HG02973 (cell line): Measurements from ENCODE around the gene EIPR1.

ENCODE experiments used
- ATAC-seq: cut with Tn5 transposase; IDR thresholded peaks from one replicate; pipeline ENCODE4 v1.9.1; 2021; ENCODE audit warnings: moderate library complexity; ENCODE audit not compliant: unreplicated experiment

The EIPR1 gene

DNA sequence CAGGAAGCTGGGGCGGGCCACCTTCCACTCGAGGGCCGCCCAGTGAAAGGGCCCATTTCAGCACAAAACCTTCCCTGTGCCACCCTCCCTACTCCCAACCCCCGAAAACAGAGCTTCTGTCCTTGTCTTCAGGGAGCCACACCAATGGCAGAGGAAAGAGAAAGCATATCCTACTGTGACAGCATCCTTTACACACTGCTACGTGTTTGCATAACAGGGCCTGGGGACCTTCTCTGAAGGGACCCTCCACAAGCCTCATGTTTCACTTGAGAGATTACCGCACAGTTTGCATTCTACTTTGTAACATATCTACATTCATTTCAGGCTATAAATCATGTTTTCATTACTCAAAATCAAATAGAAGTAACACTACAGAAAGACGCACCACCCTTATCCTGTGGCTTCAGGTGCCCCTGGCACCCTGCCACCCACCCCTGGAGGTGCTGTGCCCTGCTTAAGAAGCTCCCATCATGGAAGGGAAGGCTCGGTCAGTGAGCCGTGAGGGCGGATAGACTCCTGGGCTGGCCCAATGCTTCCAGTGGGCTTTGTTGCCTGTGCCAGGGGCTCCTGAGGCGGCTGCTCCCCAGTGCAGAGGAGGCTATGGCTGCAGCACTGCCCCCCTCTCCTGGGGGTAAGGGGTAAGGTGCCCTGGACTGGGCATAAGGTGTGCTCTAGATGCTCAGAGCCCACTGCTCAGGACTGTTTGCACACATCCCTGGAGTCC, 52.0 kb downstream of the EIPR1 start:
- no peak for ATAC-seq

DNA sequence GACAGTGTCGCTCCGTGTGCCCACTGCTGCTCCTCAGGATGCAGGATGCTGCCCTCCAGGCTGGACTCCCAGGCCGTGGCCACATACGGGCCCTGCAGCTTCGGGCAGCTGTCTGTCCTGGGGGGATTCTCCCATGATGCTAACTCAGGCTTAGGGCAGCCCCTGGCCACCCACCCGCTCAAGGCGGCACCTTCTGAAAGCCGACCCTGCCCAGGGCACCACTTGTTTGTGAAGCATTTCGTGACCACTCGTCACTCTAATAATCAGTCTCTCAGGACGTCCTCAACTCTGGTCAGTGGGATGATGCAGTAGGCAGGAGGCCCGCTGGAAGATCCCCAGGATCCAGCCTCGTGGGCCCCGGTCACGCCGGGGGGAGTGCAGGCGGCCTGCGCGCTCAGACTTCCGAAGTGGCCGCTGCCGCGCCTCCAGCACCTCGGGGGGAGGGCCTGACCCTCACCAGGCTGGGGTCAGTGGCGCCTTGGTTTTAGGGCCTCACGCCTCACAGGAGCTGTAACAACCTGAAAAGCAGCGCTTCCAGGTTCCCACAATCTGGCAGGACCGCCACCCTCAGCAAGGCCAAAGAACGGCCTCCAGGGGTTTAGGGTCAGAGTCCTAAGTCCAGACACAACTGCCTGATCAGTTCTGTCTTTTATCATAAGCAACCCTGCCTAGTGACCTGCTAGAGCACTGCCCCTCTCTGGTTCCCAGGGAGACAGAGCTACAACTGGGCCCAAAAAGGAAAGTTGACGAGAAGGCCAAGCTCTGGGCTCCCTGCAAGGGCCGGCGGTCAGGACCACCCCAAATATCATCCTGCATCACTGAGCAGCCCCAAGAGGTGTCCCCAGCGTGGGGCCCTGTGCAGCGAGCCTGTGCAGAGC, 53.0 kb downstream of the EIPR1 start:
- no peak for ATAC-seq

DNA sequence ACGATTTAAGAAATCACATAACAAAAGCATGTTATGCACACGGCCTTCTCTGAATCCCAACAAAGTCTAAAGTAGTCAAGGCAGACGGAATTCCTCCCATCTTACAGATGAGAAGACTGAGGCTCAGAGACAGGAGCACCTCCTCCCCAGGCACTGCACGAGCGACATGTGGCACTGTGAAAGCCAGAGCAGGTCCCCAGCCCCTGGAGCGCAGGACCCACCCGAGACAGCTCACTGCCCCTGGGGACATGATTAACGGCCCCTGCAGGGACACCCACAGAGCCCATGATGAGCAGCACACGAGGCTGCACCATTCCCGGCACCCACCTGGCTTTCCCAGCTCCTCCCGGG, 53.6 kb downstream of the EIPR1 start:
- ATAC-seq = no peak

DNA sequence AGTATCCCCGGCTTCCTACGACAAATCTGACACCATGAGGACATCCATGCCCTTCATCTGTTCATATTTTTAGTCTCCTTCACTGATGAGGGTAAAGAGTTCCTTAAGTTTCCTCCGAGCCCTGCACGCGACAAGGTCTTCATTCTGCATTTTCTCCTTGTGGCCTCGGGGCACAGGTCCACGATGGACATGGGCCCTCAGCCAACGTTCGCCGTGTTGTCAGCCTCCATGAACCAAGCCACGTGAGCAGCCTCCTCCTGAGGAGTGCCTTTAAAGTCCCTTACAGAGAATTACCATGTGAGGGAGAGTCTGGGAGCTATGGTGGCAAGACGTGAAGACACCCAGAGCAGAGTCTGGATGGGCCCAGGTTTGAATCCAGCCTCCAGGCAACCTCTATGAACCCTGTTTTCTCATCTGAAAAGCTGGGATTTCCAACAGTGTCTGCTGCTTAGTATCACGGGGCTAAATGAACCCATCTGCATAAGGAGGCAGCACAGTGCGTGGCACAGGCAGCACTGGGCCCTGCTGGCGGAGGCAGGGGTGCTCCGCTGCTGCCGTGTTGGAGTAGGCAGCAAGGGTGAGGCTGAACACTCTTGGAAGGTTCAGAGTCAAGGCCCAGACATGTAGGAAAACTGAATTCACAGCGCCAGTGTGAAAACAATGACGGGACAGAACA, 54.1 kb downstream of the EIPR1 start:
- ATAC-seq = no peak

DNA sequence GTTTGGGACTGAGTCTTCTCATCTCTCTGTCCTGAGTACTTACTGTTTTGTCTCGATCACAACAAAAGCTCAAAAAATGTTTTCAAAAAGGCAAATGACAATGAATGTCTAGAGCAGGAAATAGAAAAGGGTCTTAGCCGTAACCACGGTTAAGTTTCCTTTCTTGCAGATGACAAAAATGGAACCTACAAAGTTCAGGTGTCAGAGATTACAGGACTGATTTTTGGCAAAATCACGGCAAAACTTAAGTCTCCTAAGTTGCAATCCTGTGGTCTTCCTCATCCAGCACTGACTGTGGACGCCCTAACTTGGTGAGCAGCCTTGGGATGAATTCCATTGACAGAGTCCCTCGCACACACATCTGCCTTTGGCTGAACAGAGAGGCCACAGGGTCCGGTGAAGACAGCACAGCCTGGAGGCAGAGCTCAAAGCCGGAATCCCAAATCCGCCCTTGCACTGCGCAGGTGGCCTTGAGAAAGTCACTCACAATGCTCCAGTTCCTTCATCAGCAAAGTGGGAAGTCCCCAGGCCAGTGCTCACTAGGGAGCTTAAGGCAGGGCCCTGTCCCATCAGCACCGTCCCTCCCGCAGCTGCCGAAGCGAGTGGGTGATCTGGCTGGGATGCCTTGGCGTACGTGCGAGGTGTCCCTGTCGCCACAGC, 55.2 kb downstream of the EIPR1 start:
- no peak for ATAC-seq

DNA sequence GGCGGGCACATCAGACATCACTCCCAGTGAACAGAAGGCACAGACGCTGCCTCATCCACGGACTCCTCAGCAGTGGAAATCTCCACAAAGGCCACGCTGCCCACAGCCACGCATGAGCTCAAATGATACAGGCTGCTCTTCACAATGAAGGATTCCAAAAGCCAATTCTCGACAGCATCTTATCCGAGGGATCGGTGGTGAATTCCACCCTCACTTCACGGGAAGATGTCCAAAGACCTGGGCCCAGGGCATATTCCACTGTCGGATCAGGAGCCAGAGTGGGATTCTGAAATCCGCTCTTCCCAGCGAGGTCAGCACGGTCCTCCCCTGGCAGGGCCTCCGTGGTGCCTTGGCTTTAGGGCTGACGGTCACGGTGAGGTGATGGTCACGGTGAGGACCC, 55.8 kb downstream of the EIPR1 start:
- ATAC-seq = no peak

DNA sequence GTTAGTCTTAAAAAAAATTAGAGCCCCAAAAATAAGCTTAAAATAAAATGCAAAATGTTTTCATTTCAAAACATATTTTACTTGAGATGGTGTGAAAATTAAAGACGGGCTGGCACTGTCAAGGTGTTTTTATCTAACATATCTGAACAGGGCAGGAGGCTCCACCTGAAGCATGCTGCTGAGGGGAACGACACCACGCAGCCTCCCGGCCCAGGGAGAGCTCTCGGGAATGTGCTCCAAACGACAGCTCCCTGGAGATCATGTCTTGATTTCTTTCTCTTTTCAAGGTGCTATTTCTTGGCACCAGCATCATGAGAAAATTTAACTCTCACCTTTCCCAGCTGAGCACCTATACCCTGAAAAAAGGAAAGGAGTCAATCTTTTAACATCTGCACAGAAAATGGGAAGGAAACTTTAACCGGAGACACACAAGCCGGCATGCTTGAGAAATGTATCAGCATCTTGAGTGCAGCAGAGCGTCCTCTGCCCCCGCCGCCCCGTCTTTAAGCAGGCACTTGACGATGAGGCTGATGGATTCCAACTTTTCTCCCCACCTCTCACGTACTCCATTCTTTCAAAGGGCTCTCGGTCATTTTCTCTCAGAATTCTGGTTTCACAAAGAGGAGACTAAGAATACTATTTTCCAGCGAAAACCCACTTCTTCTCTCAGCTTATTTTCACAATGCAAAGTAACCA, 56.6 kb downstream of the EIPR1 start:
- ATAC-seq = no peak

DNA sequence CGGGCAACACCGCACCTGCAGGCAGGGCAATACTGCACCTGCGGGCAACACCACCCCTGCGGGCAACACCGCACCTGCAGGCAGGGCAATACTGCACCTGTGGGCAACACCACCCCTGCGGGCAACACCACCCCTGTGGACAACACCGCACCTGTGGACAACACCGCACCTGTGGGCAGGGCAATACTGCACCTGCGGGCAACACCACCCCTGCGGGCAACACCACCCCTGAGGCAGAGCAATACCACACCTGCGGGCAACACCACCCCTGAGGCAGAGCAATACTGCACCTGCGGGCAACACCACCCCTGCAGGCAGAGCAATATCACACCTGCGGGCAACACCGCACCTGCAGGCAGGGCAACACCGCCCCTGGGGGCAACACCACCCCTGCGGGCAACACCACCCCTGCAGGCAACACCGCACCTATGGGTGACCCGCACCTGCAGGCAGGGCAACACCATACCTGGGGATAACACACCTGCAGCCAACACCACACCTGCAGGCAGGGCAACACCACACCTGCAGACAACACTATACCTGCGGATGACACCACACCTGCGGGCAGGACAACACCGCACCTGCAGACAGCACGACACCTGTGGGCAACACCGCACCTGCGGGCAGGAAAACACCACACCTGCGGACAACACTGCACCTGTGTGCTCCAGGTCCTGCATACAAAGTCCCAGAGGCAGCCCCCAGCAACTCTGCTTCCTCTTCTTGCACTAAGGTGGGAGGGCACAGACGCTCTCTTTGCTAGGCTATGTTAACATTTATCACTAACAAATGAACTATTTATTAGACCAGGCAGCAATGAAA, 57.7 kb downstream of the EIPR1 start:
- ATAC-seq = no peak

DNA sequence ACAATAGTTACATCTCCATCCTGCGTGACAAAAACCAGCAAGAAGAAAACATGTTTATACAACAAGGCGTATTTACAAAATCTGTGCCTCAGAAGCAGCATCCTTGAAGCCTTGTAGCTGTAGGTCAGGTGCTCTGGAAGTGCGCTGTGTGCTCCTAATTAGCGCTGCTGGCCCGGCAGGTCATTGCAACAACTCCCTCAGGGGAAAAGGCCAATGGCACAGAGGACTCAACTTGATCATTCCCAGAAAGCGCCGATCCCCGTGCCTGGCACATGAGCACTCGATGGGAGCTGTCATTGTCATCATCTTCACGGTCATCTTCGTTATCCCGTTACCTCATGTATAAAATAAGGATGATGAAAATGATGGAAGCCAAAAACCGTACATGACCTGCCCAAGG, 58.5 kb downstream of the EIPR1 start:
- no peak for ATAC-seq

DNA sequence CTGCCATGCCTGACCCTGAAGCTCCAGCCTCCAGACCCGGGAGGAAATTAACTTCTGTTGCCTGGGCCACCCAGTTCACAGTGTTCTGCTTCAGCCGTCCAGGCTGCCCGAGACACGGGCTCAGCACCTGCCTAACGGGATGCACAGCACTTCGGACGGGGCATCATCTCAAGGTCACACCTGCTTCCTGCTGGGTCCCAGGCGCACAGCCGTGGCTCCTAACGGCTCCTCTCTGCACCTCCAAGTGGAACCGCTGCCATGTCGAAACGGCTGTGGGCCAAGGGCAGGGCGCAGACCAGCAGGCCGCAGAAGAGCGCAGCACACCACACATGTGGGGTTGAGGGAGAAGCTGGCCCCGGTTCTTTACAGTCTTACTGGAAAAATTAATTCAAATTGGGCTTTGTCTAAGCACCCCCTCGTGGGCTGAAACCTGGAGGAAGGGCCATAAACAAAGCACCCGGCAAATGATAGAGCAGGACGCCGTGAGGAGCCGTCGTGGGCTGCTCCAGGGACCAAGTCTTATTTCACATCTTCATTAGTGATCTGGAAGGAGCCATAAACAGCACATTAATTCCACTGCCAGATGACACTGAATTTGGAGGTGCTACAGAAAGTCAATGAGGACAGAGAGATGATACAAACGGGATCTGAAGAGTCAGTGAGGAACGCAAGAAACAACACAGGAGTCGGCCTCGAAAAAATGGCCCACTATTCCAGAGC, 59.6 kb downstream of the EIPR1 start:
- ATAC-seq = no peak

DNA sequence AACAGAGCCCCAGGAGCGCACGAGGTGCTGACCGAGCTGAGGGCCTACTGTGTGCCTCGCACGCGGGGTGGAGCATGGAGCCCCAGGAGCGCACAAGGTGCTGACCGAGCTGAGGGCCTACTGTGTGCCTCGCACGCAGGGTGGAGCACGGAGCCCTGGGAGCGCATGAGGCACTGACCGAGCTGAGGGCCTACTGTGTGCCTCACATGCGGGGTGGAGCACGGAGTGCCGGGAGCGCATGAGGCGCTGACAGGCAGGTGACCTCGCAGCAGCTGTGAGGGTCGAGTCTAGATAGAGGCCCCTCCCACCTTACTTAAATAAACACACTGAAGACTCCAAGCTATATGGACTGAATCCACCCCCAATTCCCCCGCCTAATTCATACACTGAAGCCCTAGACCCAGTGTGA, 60.3 kb downstream of the EIPR1 start:
- ATAC-seq = no peak

DNA sequence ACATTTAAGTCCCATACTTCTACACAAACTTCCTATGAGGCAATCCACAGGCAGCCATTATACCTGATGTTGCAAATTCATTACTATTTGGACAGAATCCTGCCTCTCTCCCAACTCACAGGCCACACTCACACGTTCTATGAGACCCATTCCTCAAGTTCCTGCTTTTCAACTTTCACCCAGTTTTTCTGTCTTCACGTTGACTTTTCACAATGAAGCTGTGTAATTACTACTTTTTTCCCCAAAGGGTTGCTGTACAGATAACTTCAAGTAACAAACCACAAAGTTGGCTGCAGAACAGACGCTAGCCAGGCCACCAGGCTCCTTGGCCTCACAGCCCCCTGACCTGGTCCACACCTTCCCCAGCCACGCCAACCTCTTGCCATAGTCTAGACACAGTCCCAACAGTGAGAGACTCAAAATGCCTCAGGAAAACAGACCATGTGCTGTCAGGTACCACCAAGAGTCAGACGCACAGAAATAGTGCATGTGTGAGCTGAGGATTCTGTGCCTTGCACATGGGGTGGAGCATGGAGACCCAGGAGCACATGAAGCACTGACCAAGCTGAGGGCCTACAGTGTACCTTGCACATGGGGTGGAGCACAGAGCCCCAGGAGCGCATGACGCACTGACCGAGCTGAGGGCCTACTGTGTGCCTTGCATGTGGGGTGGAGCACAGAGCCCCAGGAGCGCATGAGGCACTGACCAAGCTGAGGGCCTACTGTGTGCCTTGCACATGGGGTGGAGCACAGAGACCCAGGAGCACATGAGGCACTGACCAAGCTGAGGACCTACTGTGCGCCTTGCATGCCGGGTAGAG, 61.0 kb downstream of the EIPR1 start:
- no peak for ATAC-seq

DNA sequence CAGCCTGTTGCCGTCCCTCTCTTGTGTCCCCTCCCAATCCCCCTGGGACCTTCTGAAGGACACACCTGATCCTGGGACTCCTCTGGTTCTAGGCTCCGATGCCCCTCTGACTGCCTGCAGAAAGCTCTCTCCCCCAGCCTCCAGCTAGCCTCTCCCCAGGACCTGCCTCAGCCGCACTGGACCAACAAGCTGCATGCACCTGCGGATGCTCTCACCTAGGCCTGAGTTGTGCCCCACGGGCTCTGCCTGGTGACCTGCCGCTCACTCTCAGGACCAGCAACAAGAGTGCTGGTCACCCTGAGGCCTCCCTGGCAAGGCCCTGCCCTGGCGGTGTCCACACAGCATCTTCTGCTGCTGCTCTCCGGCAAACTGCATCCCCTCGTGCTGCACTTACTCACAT, 63.0 kb downstream of the EIPR1 start:
- ATAC-seq = no peak

DNA sequence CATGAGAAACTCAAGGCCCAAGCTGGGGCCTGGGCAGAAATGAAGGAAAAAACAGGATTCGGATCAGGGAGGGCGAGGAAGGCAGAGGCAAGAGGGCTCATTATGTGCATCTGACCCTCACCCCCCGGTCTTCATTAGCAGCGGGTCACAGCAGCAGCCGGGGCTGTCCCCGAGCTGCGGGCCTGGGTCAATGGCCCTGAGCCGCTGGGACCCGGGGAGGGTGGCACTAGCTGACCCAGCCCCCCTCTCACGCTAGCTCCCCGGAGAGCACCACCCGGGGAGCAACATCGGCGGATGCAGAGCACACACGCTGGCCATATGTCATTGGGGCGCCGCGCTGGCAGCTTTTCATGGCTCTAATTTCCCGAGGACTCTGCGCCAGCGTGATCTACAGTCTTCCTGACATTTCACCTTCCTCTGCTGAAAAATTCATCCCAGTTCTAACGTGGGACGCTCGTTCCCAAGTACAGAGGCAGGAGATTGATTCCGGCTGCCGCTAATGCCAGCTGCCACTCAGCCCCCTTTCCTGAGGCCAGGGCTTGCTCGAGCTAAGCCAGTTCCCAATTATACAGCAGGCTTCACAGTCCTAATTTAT, 63.7 kb downstream of the EIPR1 start:
- no peak for ATAC-seq

DNA sequence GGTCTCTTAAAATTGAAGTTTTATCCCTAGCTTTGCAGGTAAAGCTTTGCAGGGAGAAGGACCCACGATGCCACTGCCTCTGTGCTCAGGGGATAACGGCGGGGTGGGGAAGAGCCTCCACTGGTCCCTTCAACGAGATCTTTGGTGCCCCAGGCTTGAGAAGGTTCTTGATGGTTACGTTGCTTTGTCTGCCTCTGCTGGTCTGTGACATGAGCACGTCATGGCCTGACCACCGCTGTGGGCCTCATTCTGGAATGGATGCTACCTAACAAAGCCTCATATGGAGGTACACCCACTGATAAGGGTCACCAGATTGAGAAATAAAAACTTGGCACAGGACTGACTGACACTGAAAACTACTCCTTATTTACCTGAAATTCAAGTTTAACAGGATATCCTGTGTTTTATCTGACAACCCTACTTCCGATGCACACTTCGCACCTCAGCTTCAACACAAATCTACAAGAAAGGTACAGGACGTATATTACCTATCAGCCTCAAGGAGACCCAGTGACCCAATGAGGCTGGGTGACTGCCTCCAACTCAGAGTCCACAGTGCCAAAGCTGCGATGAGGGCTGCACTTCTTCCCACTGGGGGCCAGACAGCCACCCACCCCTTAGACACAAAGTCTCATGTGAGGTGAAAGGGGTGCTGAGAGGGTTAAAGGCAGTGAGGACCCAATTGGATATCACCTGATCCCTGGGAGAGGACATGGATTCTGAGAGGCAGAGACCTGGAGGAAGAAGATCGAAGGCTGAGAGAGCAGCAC, 64.9 kb downstream of the EIPR1 start:
- no peak for ATAC-seq

DNA sequence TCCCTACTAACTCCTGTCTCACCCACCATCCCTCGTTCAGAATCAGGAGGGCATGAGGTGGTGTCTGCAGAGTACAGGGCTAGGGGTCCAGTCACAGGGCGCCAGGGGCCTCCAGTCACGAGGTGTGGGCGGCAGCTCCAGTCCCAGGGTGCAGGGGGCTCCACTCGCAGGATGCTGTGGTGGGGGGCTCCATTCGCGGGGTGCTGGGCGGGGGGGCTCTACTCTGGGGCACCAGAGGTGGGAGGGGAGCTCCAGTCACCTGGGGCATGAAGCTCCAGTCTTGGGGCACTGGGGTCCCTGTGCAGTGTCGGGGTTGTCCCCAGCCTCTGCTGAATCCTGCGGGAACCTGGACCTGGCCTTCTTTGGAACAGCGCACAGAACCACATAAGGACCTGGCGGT, 66.0 kb downstream of the EIPR1 start:
- ATAC-seq = no peak
